HG03469 (cell line): ENCODE measurements around the gene LDAH.

ENCODE experiments used
- ATAC-seq: cut with Tn5 transposase; IDR thresholded peaks from one replicate; pipeline ENCODE4 v1.9.1; 2021; ENCODE audit warnings: mild to moderate bottlenecking, moderate library complexity, moderate number of reproducible peaks; ENCODE audit not compliant: unreplicated experiment

Gene LDAH

GRCh38 chr2:20656561-20656960 lies 166.3 kb downstream of the LDAH start:
- no peak for ATAC-seq

- ATAC-seq = no peak
Observed at GRCh38 chr2:20654535-20654813, 168.4 kb downstream of the LDAH start.

- ATAC-seq = no peak
Observed at GRCh38 chr2:20653695-20654534, 169.0 kb downstream of the LDAH start.

- no peak for ATAC-seq
Observed at GRCh38 chr2:20652673-20653575, 170.0 kb downstream of the LDAH start.

- ATAC-seq = no peak
Observed at GRCh38 chr2:20652141-20652540, 170.8 kb downstream of the LDAH start.

- no peak for ATAC-seq
Observed at GRCh38 chr2:20651731-20652099, 171.2 kb downstream of the LDAH start.

- peak; percentile 95 for ATAC-seq
Observed at GRCh38 chr2:20650877-20651730, 171.8 kb downstream of the LDAH start, which contains the start of gene HS1BP3. TSS of gene HS1BP3 (minus strand) at chr2:20651098. CDS start at chr2:20651063, 35 bp downstream.

- ATAC-seq = no peak
Observed at GRCh38 chr2:20650393-20650876, 172.5 kb downstream of the LDAH start.

GRCh38 chr2:20649976-20650375 lies 172.9 kb downstream of the LDAH start:
- ATAC-seq = no peak

GRCh38 chr2:20649576-20649975 lies 173.3 kb downstream of the LDAH start:
- no peak for ATAC-seq

GRCh38 chr2:20648831-20649230 lies 174.1 kb downstream of the LDAH start:
- ATAC-seq = no peak

- ATAC-seq = no peak
Observed at GRCh38 chr2:20648206-20648605, 174.7 kb downstream of the LDAH start.

GRCh38 chr2:20647738-20648137 lies 175.2 kb downstream of the LDAH start:
- no peak for ATAC-seq

- ATAC-seq = no peak
Observed at GRCh38 chr2:20647211-20647610, 175.7 kb downstream of the LDAH start.

GRCh38 chr2:20646446-20646845 lies 176.5 kb downstream of the LDAH start:
- no peak for ATAC-seq

GRCh38 chr2:20645761-20646160 lies 177.1 kb downstream of the LDAH start:
- no peak for ATAC-seq

GRCh38 chr2:20645301-20645701 lies 177.6 kb downstream of the LDAH start:
- no peak for ATAC-seq

GRCh38 chr2:20643826-20644225 lies 179.1 kb downstream of the LDAH start:
- ATAC-seq = no peak

- no peak for ATAC-seq
Observed at GRCh38 chr2:20643060-20643459, 179.8 kb downstream of the LDAH start.

GRCh38 chr2:20642055-20642971 lies 180.6 kb downstream of the LDAH start:
- peak; percentile 96 for ATAC-seq
